Endothelial cell of umbilical vein (primary cell): ENCODE measurements around the gene RAB20. TPM values are rescaled to one million over a fixed set of nuclear protein-coding genes. Genes with fewer than 3 reads are reported as not detected.

ENCODE experiments used
- BruUV-seq: library from RNA; stranded (reverse); fragments of 400-500 nt; replicated peaks from 2 replicates; lab custom pipeline; 2021; lab: Mats Ljungman, UMichigan
- CTCF ChIA-PET: fragments of 300-600, 350-600 bp; sonication (Branson Sonifier 250); formaldehyde crosslinking; loops from one replicate; lab custom pipeline; 2021; ENCODE audit warnings: antibody characterized with exemption, inconsistent platforms; lab: Charles Lee
- POLR2A ChIA-PET: fragments of 300-600, 350-600 bp; sonication (Branson Sonifier 250); formaldehyde crosslinking; loops from one replicate; lab custom pipeline; 2021; ENCODE audit warnings: antibody characterized with exemption, inconsistent platforms; lab: Charles Lee
- DNase-seq: peaks from one replicate; pipeline ENCODE4 v3.0.0-alpha.2; 2011; ENCODE audit warnings: low read depth, low spot score
- FAIRE-seq: peaks from 2 replicates; lab custom pipeline; 2011; peaks lifted over from hg19 to GRCh38; lab: Jason Lieb, UNC
- H2AFZ ChIP-seq: 2 replicates; pipeline ENCODE4 v1.6.0; 2012; ENCODE audit warnings: low read depth, low read length, control low read depth, inconsistent platforms
- H3K27ac ChIP-seq: 2 replicates; pipeline ENCODE4 v1.5.1; 2011; ENCODE audit warnings: low read depth, mild to moderate bottlenecking, control low read depth, low read length, moderate library complexity; ENCODE audit not compliant: insufficient read depth
- H3K27me3 ChIP-seq, 2 experiments: 2 replicates each; pipeline versions ENCODE4 v1.6.0 to v1.6.1; 2011; ENCODE audit warnings: low read length in 2 of 2, mixed read lengths in 1 of 2; ENCODE audit not compliant: control insufficient read depth in 2 of 2, insufficient read depth in 2 of 2
- H3K36me3 ChIP-seq, 2 experiments: 2 replicates in 1 of 2; 3 replicates in 1 of 2; pipeline ENCODE4 v1.5.1; 2011; ENCODE audit warnings: low read length in 2 of 2, mild to moderate bottlenecking in 1 of 2, moderate library complexity in 1 of 2; ENCODE audit not compliant: control insufficient read depth in 2 of 2, insufficient read depth in 2 of 2; ENCODE audit errors: extremely low read depth in 1 of 2
- H3K4me1 ChIP-seq: 3 replicates; pipeline ENCODE4 v1.5.1; 2011; ENCODE audit warnings: mild to moderate bottlenecking, low read length; ENCODE audit not compliant: control insufficient read depth, insufficient read depth; ENCODE audit errors: extremely low read depth
- H3K4me2 ChIP-seq: 2 replicates; pipeline ENCODE4 v1.6.1; 2011; ENCODE audit warnings: low read length, control low read depth, mixed read lengths; ENCODE audit not compliant: insufficient read depth
- H3K4me3 ChIP-seq, 3 experiments: fragments of 200-600 bp in 1 of 3; sonication (generic), shearing (Covaris generic) in 1 of 3; replicated peaks in 1 of 3; 2 replicates each; pipeline ENCODE4 v1.5.1; 2011 to 2016; ENCODE audit warnings: control low read depth in 3 of 3, low read length in 3 of 3, mild to moderate bottlenecking in 2 of 3, inconsistent platforms in 1 of 3, low read depth in 1 of 3, moderate library complexity in 1 of 3; ENCODE audit not compliant: insufficient read depth in 1 of 3
- H3K79me2 ChIP-seq: 2 replicates; pipeline ENCODE4 v1.6.0; 2012; ENCODE audit warnings: low read length, inconsistent platforms; ENCODE audit not compliant: control insufficient read depth, insufficient read depth
- H3K9ac ChIP-seq: replicated peaks from 2 replicates; pipeline ENCODE3; 2011; ENCODE audit warnings: low read length, control low read depth; ENCODE audit not compliant: insufficient read depth; ENCODE audit errors: extremely low read depth
- H3K9me1 ChIP-seq: replicated peaks from 3 replicates; pipeline ENCODE4 v1.6.0; 2011; ENCODE audit warnings: mild to moderate bottlenecking, low read length; ENCODE audit not compliant: control insufficient read depth, insufficient read depth; ENCODE audit errors: extremely low read depth
- H3K9me3 ChIP-seq: replicated peaks from 2 replicates; pipeline ENCODE4 v1.5.1; 2012; ENCODE audit warnings: low read length, inconsistent platforms; ENCODE audit not compliant: control insufficient read depth, insufficient read depth
- H4K20me1 ChIP-seq: replicated peaks from 2 replicates; pipeline ENCODE3; 2011; ENCODE audit warnings: mild to moderate bottlenecking, low read length; ENCODE audit not compliant: control insufficient read depth, insufficient read depth; ENCODE audit errors: extremely low read depth
- EZH2 ChIP-seq: IDR thresholded peaks from 2 replicates; pipeline ENCODE4 v1.6.1; 2012; ENCODE audit warnings: borderline replicate concordance, low read depth, mild to moderate bottlenecking, moderate library complexity, low read length, inconsistent platforms; ENCODE audit not compliant: severe bottlenecking
- FOS ChIP-seq: IDR thresholded peaks from 2 replicates; pipeline ENCODE4 v1.6.1; 2011; ENCODE audit warnings: mild to moderate bottlenecking, low read length, moderate library complexity, borderline replicate concordance; ENCODE audit not compliant: insufficient read depth
- GATA2 ChIP-seq: IDR thresholded peaks from 2 replicates; pipeline ENCODE4 v1.7.0; 2011; ENCODE audit warnings: low read depth, mild to moderate bottlenecking, moderate library complexity, mixed read lengths, low read length; ENCODE audit not compliant: insufficient read length, insufficient read depth
- JUN ChIP-seq: IDR thresholded peaks from 2 replicates; pipeline ENCODE4 v1.6.1; 2011; ENCODE audit warnings: borderline replicate concordance, low read depth; ENCODE audit not compliant: insufficient read length, insufficient read depth
- MYC ChIP-seq: IDR thresholded peaks from one replicate; pipeline ENCODE4 v1.6.1; 2011; ENCODE audit warnings: mild to moderate bottlenecking, low read depth, low read length
- POLR2A ChIP-seq: IDR thresholded peaks from 2 replicates; pipeline ENCODE4 v1.6.1; 2012; ENCODE audit warnings: low read depth, mild to moderate bottlenecking, control low read depth, low read length
- POLR2AphosphoS5 ChIP-seq: IDR thresholded peaks from 2 replicates; pipeline ENCODE4 v1.6.1; 2012; ENCODE audit warnings: low read depth, mild to moderate bottlenecking, control low read depth, low read length, moderate library complexity; ENCODE audit not compliant: insufficient read depth
- dilution Hi-C: fragments of 300-500 bp; cut with MboI; formaldehyde crosslinking; loops from one replicate; pipeline ENCODE4 v1.15.0; 2019; ENCODE audit warnings: low sequenced_read_pairs; ENCODE audit not compliant: extremely low pct_ligation_motif_present
- intact Hi-C: fragments of 100-400 bp; cut with micrococcal nuclease; formaldehyde crosslinking; loops from one replicate; pipeline ENCODE4 v1.10.0; 2022
- polyA plus RNA-seq, 4 experiments: library from polyadenylated mRNA; depleted of rRNA in 3 of 4; stranded (reverse) in 3 of 4; unstranded in 1 of 4; fragments of >200 nt; gene quantifications; 2 replicates each; pipeline versions ENCODE4 v1.2.1 to v1.2.3, GENCODE V29; 2011 to 2012; ENCODE audit warnings: missing spikeins in 1 of 4
- total RNA-seq: library from RNA; stranded (reverse); gene quantifications from 2 replicates; pipeline ENCODE4 v1.2.3, GENCODE V29; 2021
- TF ChIP-seq, protein P1 (sequence below): IDR thresholded peaks from 2 replicates; pipeline ENCODE4 v1.6.1; 2011; ENCODE audit not compliant: insufficient read depth, insufficient read length
- TF ChIP-seq, protein P2 (sequence below), 2 donors: IDR thresholded peaks; 1 replicate in 1 of 2; 2 replicates in 1 of 2; pipeline ENCODE4 v1.5.1; 2011; ENCODE audit warnings: low read length in 2 of 2, mild to moderate bottlenecking in 2 of 2, moderate library complexity in 2 of 2, control low read depth in 1 of 2, inconsistent platforms in 1 of 2, low read depth in 1 of 2; ENCODE audit not compliant: insufficient read depth in 1 of 2; ENCODE audit errors: extremely low read depth in 1 of 2

The RAB20 gene
- total and polyA plus RNA-seq, 2 donors (not counting 3 experiments of a cell fraction or from before 2014, with no cell fraction given) = 1.3 to 1.7 TPM

DNA sequence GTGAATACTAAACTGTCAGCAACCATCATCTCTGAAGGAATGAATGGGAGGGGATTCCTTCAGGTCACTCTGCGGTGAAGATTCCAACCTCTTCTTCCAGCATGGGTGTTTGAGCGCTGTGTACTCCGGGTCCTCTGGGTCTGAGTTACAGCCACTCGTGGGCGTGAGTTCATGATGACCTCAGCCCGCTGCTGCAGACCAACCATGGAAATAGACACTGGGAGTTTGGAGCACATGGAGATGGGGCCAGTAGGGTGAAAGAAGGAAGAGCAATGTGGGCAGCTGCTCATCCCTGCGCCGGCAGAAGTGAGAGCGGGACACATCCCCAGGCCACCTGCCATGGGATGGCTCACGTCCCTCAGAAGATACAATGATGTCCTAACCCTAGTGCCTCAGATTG lies 16.8 kb upstream of the RAB20 start:
- intact Hi-C loops = no loop called here
- TF ChIP-seq JUN (no peak), GATA2 (no peak), EZH2 (no peak), POLR2A (no peak), MYC (no peak), POLR2AphosphoS5 (no peak), FOS (no peak)
- TF ChIP-seq, protein P1, sequence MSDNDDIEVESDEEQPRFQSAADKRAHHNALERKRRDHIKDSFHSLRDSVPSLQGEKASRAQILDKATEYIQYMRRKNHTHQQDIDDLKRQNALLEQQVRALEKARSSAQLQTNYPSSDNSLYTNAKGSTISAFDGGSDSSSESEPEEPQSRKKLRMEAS = no peak
- TF ChIP-seq, protein P2, sequence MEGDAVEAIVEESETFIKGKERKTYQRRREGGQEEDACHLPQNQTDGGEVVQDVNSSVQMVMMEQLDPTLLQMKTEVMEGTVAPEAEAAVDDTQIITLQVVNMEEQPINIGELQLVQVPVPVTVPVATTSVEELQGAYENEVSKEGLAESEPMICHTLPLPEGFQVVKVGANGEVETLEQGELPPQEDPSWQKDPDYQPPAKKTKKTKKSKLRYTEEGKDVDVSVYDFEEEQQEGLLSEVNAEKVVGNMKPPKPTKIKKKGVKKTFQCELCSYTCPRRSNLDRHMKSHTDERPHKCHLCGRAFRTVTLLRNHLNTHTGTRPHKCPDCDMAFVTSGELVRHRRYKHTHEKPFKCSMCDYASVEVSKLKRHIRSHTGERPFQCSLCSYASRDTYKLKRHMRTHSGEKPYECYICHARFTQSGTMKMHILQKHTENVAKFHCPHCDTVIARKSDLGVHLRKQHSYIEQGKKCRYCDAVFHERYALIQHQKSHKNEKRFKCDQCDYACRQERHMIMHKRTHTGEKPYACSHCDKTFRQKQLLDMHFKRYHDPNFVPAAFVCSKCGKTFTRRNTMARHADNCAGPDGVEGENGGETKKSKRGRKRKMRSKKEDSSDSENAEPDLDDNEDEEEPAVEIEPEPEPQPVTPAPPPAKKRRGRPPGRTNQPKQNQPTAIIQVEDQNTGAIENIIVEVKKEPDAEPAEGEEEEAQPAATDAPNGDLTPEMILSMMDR (IDR thresholded peaks at IDR 0.05; ENCODE audit: extremely low read depth in 1 of 2, insufficient read depth in 1 of 2, low read depth in 1 of 2, low read length in 2 of 2) = no peak
- CTCF ChIA-PET = no interaction called here

More for the DNA sequence above, 16.8 kb upstream of the RAB20 start:
- Histone ChIP-seq H3K9me3 (no peaks in the 10 kb centered on the region), H2AFZ (no peak overlapping the region), H3K27me3 (peaks cover 15 to 21% of the 10 kb centered on the region in 2 experiments), H3K4me1 (no peaks in the 10 kb centered on the region), H3K4me2 (no peak overlapping the region), H4K20me1 (no peaks in the 10 kb centered on the region), H3K79me2 (no peaks in the 10 kb centered on the region), H3K9me1 (no peaks in the 10 kb centered on the region), H3K27ac (no peak overlapping the region), H3K4me3 (no peak overlapping the region), H3K9ac (no peak overlapping the region), H3K36me3 (no peaks in the 10 kb centered on the region)
- no TSS peak for BruUV-seq
- dilution Hi-C loops = no loop called here
- FAIRE-seq (no peak), DNase-seq (no peak)
- POLR2A ChIA-PET = no interaction called here
